Ishikawa (cell line): Measurements from ENCODE around the gene TMOD4.

Experiments
- CEBPB ChIP-seq: IDR thresholded peaks from 2 replicates; pipeline ENCODE4 v1.6.1; 2012
- CREB1 ChIP-seq: IDR thresholded peaks from 2 replicates; pipeline ENCODE4 v1.6.1; 2012; ENCODE audit warnings: low read depth
- EGR1 ChIP-seq: IDR thresholded peaks from 2 replicates; pipeline ENCODE4 v1.6.1; 2012
- EP300 ChIP-seq: IDR thresholded peaks from 2 replicates; pipeline ENCODE4 v1.6.1; 2012; ENCODE audit warnings: borderline replicate concordance
- FOXM1 ChIP-seq: IDR thresholded peaks from 2 replicates; pipeline ENCODE4 v1.6.1; 2012; ENCODE audit warnings: low read depth, borderline replicate concordance
- MAX ChIP-seq: IDR thresholded peaks from 2 replicates; pipeline ENCODE4 v1.6.1; 2012
- NFIC ChIP-seq: IDR thresholded peaks from 2 replicates; pipeline ENCODE4 v1.6.1; 2012
- RAD21 ChIP-seq: IDR thresholded peaks from 2 replicates; pipeline ENCODE4 v1.6.1; 2012; ENCODE audit warnings: low read depth
- REST ChIP-seq: IDR thresholded peaks from 2 replicates; pipeline ENCODE4 v1.6.1; 2012; ENCODE audit warnings: low read depth, mild to moderate bottlenecking
- TAF1 ChIP-seq: IDR thresholded peaks from 2 replicates; pipeline ENCODE4 v1.6.1; 2012; ENCODE audit warnings: low read depth, mild to moderate bottlenecking
- TCF12 ChIP-seq: IDR thresholded peaks from 2 replicates; pipeline ENCODE4 v1.6.1; 2012; ENCODE audit warnings: low read depth
- TEAD4 ChIP-seq: IDR thresholded peaks from 2 replicates; pipeline ENCODE4 v1.6.1; 2012
- USF1 ChIP-seq: IDR thresholded peaks from 2 replicates; pipeline ENCODE4 v1.6.1; 2012
- YY1 ChIP-seq: IDR thresholded peaks from 2 replicates; pipeline ENCODE4 v1.6.1; 2012; ENCODE audit warnings: low read depth
- ZBTB7A ChIP-seq: IDR thresholded peaks from 2 replicates; pipeline ENCODE4 v1.6.1; 2012; ENCODE audit warnings: low read depth

The TMOD4 gene

GRCh38 chr1:151137789-151138188 lies 38.0 kb downstream of the TMOD4 start:
- no peak for TF ChIP-seq FOXM1
- TF ChIP-seq EP300 = no peak
- TF ChIP-seq MAX = no peak
- no peak for TF ChIP-seq CREB1
- no peak for TF ChIP-seq USF1
- TF ChIP-seq CEBPB = no peak
- no peak for TF ChIP-seq TEAD4
- no peak for TF ChIP-seq ZBTB7A
- TF ChIP-seq REST = no peak
- no peak for TF ChIP-seq TAF1
- no peak for TF ChIP-seq NFIC
- no peak for TF ChIP-seq EGR1
- no peak for TF ChIP-seq TCF12
- TF ChIP-seq YY1 = no peak
- TF ChIP-seq RAD21 = no peak

GRCh38 chr1:151135433-151136385 lies 40.1 kb downstream of the TMOD4 start:
- TF ChIP-seq REST = no peak
- no peak for TF ChIP-seq EP300
- TF ChIP-seq NFIC = no peak
- no peak for TF ChIP-seq TCF12
- no peak for TF ChIP-seq TAF1
- no peak for TF ChIP-seq FOXM1

- TF ChIP-seq RAD21 (no peak), REST (no peak), TCF12 (no peak), FOXM1 (no peak), USF1 (no peak), EGR1 (no peak), YY1 (no peak), CEBPB (no peak), ZBTB7A (no peak), CREB1 (no peak), NFIC (no peak), MAX (no peak), TAF1 (no peak), EP300 (no peak), TEAD4 (no peak)
These were observed 40.8 kb downstream of the TMOD4 start for GRCh38 chr1:151134991-151135390.

GRCh38 chr1:151134396-151134795 lies 41.4 kb downstream of the TMOD4 start:
- TF ChIP-seq EP300 (no peak), TEAD4 (no peak), ZBTB7A (no peak), CEBPB (no peak)
